HepG2 (cell line): ENCODE measurements around the gene EVA1C. TPM values are rescaled to one million over a fixed set of nuclear protein-coding genes. Genes with fewer than 3 reads are reported as not detected.
A peak's percentile ranks its signal among the peaks of the same experiment; 100 is the strongest.

Experiments used
- ATF7-NPFF ChIP-seq: sonication (generic); formaldehyde crosslinking; IDR thresholded peaks from 2 replicates; pipeline ENCODE4 v1.8.1; 2023; ENCODE audit warnings: mild to moderate bottlenecking, low read depth, missing genetic modification reagents, moderate library complexity
- KDM4B ChIP-seq: sonication (generic); formaldehyde crosslinking; IDR thresholded peaks from 2 replicates; pipeline ENCODE4 v1.4.0; 2020; ENCODE audit warnings: missing genetic modification reagents
- MAF1 ChIP-seq: sonication (generic); formaldehyde crosslinking; IDR thresholded peaks from 2 replicates; pipeline ENCODE4 v1.5.0; 2020; ENCODE audit warnings: missing genetic modification reagents, borderline replicate concordance
- SALL1 ChIP-seq: sonication (generic); formaldehyde crosslinking; IDR thresholded peaks from 2 replicates; pipeline ENCODE4 v1.8.0; 2022; ENCODE audit warnings: mild to moderate bottlenecking, missing genetic modification reagents
- SRF ChIP-seq: IDR thresholded peaks from 2 replicates; pipeline ENCODE4 v1.6.1; 2011; ENCODE audit warnings: mild to moderate bottlenecking, low read depth, low read length, moderate library complexity
- UBTF ChIP-seq: sonication (generic); formaldehyde crosslinking; IDR thresholded peaks from 2 replicates; pipeline ENCODE4 v1.4.0; 2020; ENCODE audit warnings: mild to moderate bottlenecking, missing genetic modification reagents
- ZNF503 ChIP-seq: sonication (generic); formaldehyde crosslinking; IDR thresholded peaks from 2 replicates; pipeline ENCODE4 v1.4.0; 2020; ENCODE audit warnings: missing genetic modification reagents
- ZNF740 ChIP-seq: sonication (generic); formaldehyde crosslinking; IDR thresholded peaks from 2 replicates; pipeline ENCODE4 v1.4.0; 2020; ENCODE audit warnings: missing genetic modification reagents
- ZNF773 ChIP-seq: sonication (generic); formaldehyde crosslinking; IDR thresholded peaks from 2 replicates; pipeline ENCODE4 v1.4.0; 2020; ENCODE audit warnings: missing genetic modification reagents, borderline replicate concordance
- ZSCAN25 ChIP-seq: sonication (generic); formaldehyde crosslinking; IDR thresholded peaks from 2 replicates; pipeline ENCODE4 v1.8.0; 2022; ENCODE audit warnings: mild to moderate bottlenecking, missing genetic modification reagents
- polyA plus RNA-seq, 8 experiments: library from polyadenylated mRNA; depleted of rRNA in 3 of 8; stranded (reverse) in 7 of 8; unstranded in 1 of 8; fragments of >200 nt; fragmentation: Illumina TruSeq in 4 of 8; extraction: Trizol in 4 of 8; gene quantifications; 2 replicates each; pipeline versions ENCODE4 v1.2.1 to v1.2.3, GENCODE V29; 2011 to 2016; ENCODE audit warnings: low read depth in 4 of 8, missing spikeins in 1 of 8, mixed read lengths in 1 of 8; ENCODE audit not compliant: insufficient read depth in 1 of 8
- total RNA-seq, 5 experiments: library from RNA; depleted of rRNA; stranded (reverse); fragments of >200 nt; fragmentation: Illumina TruSeq; extraction: Trizol; gene quantifications; 2 replicates each; pipeline ENCODE4 v1.2.3, GENCODE V29; 2016; ENCODE audit warnings: low read depth in 1 of 5
- TF ChIP-seq, protein P1 (sequence below): sonication (generic); formaldehyde crosslinking; IDR thresholded peaks from 2 replicates; pipeline ENCODE4 v1.5.0; 2020; ENCODE audit warnings: mild to moderate bottlenecking, missing genetic modification reagents, borderline replicate concordance
- TF ChIP-seq, protein P2 (sequence below): sonication (generic); formaldehyde crosslinking; IDR thresholded peaks from 2 replicates; pipeline ENCODE4 v1.9.0; 2021; ENCODE audit warnings: mild to moderate bottlenecking, missing genetic modification reagents

EVA1C gene
- total and polyA plus RNA-seq, 2 of the 13 experiments (the other 11 are each of a cell fraction or from before 2014, with no cell fraction given) = 0.29 to 0.34 TPM

DNA sequence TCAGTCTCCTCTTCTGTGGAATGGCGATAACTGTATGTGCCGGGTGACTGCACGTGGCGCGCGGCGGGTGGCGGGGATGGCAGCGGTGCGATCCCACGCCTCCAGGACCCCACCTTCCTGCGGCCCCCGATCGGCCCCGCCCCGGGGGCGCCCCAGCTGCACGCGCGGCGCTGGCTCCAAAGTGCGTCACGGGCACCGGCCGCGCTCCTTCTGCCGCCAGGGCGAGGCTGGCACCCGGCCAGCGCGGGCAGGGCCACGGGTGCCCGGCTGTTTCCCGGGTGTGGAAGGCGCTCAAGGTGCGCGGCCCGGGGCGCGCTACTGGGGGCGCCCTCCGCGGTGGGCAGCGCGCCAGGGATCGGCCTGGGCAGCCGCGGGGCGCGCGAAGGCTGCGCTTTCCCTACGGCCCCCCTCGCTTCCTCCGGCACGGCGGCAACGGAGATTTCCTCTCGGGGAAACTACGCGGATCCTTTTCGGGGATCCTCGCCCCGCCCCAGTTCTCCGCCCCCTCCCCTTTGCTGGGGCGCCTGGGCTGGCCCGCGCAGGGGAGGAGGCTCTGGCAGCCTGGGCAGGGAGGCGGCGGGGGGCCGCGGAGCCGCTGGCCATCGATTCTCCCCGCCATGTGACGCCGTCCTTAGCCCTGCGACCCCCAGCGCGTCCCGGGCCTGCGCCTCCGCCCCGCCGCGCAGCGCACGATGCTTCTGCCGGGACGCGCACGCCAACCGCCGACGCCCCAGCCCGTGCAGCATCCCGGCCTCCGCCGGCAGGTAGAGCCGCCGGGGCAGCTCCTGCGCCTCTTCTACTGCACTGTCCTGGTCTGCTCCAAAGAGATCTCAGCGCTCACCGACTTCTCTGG lies at the start of gene EVA1C (continued):
- TF ChIP-seq ZNF503 = no peak
- TF ChIP-seq, protein P1, sequence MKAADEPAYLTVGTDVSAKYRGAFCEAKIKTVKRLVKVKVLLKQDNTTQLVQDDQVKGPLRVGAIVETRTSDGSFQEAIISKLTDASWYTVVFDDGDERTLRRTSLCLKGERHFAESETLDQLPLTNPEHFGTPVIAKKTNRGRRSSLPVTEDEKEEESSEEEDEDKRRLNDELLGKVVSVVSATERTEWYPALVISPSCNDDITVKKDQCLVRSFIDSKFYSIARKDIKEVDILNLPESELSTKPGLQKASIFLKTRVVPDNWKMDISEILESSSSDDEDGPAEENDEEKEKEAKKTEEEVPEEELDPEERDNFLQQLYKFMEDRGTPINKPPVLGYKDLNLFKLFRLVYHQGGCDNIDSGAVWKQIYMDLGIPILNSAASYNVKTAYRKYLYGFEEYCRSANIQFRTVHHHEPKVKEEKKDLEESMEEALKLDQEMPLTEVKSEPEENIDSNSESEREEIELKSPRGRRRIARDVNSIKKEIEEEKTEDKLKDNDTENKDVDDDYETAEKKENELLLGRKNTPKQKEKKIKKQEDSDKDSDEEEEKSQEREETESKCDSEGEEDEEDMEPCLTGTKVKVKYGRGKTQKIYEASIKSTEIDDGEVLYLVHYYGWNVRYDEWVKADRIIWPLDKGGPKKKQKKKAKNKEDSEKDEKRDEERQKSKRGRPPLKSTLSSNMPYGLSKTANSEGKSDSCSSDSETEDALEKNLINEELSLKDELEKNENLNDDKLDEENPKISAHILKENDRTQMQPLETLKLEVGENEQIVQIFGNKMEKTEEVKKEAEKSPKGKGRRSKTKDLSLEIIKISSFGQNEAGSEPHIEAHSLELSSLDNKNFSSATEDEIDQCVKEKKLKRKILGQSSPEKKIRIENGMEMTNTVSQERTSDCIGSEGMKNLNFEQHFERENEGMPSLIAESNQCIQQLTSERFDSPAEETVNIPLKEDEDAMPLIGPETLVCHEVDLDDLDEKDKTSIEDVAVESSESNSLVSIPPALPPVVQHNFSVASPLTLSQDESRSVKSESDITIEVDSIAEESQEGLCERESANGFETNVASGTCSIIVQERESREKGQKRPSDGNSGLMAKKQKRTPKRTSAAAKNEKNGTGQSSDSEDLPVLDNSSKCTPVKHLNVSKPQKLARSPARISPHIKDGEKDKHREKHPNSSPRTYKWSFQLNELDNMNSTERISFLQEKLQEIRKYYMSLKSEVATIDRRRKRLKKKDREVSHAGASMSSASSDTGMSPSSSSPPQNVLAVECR (CRISPR knock-in tag) = no peak; the same call in 1 of the 2 replicates
- TF ChIP-seq ZNF773 (CRISPR knock-in tag) = no peak
- no peak for TF ChIP-seq ZNF740 (CRISPR knock-in tag)
- TF ChIP-seq, protein P2, sequence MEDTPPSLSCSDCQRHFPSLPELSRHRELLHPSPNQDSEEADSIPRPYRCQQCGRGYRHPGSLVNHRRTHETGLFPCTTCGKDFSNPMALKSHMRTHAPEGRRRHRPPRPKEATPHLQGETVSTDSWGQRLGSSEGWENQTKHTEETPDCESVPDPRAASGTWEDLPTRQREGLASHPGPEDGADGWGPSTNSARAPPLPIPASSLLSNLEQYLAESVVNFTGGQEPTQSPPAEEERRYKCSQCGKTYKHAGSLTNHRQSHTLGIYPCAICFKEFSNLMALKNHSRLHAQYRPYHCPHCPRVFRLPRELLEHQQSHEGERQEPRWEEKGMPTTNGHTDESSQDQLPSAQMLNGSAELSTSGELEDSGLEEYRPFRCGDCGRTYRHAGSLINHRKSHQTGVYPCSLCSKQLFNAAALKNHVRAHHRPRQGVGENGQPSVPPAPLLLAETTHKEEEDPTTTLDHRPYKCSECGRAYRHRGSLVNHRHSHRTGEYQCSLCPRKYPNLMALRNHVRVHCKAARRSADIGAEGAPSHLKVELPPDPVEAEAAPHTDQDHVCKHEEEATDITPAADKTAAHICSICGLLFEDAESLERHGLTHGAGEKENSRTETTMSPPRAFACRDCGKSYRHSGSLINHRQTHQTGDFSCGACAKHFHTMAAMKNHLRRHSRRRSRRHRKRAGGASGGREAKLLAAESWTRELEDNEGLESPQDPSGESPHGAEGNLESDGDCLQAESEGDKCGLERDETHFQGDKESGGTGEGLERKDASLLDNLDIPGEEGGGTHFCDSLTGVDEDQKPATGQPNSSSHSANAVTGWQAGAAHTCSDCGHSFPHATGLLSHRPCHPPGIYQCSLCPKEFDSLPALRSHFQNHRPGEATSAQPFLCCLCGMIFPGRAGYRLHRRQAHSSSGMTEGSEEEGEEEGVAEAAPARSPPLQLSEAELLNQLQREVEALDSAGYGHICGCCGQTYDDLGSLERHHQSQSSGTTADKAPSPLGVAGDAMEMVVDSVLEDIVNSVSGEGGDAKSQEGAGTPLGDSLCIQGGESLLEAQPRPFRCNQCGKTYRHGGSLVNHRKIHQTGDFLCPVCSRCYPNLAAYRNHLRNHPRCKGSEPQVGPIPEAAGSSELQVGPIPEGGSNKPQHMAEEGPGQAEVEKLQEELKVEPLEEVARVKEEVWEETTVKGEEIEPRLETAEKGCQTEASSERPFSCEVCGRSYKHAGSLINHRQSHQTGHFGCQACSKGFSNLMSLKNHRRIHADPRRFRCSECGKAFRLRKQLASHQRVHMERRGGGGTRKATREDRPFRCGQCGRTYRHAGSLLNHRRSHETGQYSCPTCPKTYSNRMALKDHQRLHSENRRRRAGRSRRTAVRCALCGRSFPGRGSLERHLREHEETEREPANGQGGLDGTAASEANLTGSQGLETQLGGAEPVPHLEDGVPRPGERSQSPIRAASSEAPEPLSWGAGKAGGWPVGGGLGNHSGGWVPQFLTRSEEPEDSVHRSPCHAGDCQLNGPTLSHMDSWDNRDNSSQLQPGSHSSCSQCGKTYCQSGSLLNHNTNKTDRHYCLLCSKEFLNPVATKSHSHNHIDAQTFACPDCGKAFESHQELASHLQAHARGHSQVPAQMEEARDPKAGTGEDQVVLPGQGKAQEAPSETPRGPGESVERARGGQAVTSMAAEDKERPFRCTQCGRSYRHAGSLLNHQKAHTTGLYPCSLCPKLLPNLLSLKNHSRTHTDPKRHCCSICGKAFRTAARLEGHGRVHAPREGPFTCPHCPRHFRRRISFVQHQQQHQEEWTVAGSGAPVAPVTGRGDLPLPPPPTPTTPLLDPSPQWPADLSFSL (CRISPR knock-in tag) = no peak
- TF ChIP-seq UBTF = peak; percentile 63; the same call in 1 of the 2 replicates
- peak; percentile 20; the same call in 1 of the 2 replicates for TF ChIP-seq SALL1 (CRISPR knock-in tag)
- peak; percentile 56; the same call in 1 of the 2 replicates for TF ChIP-seq ZSCAN25 (CRISPR knock-in tag)
- TF ChIP-seq MAF1 = no peak
- TF ChIP-seq KDM4B (CRISPR knock-in tag) = no peak
- TF ChIP-seq SRF = no peak
- TF ChIP-seq ATF7-NPFF (CRISPR knock-in tag) = no peak
